ENCODE results near the gene DDX1.
"Not testable (repeated sequence)": the region's sequence is repeated elsewhere in the genome, so short reads cannot be mapped to it uniquely, and the experiment has no call there.

DDX1 gene

DNA sequence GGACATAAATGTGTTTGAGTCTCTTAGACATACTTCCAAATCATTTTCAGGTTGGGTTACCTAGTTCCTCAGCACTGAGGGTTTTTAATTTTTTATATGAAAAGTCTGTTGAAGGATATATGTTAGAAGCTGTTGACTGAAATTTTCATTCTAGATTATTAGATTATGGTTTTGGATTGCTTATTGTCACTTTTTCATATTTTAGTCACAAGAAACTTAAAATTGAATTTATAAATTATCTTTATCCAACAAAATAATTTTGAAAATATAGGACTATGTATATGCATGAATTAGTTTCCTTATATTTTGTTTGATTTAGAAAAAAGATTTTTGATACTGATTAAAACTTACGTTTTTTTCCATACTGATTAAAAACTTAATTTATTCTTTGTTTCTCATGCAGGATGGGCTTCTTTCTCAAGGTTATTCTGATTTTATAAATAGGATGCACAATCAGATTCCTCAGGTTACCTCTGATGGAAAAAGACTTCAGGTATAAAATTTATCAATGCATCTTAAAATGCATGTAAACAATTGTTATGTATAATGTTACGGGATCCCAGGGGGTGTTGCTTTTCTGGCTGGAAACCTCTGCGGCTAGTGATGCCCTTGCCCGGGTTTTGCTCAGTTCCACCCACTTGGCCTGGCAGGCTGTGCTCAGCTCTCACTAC lies 26.2 kb downstream of the DDX1 start:
- H3K4me1 ChIP-seq (ENCODE audit: control insufficient read depth, insufficient read depth, low read length), result no peaks in the 10 kb centered on the region
- H3K9me3 ChIP-seq (ENCODE audit: control insufficient read depth, insufficient read depth, low read length), result no peaks in the 10 kb centered on the region
- H3K36me3 ChIP-seq (ENCODE audit: control insufficient read depth, insufficient read depth, low read length), result peaks cover 14% of the 10 kb centered on the region
- H3K27me3 ChIP-seq (ENCODE audit: control insufficient read depth, insufficient read depth, low read length), result no peaks in the 10 kb centered on the region
- DNase-seq (ENCODE audit: low read depth, low spot score), result no peak
- H3K4me3 ChIP-seq (ENCODE audit: low read length), result no peak overlapping the region
- H3K27ac ChIP-seq (ENCODE audit: low read length), result no peak overlapping the region
- no CpG with 5 or more reads among the region's 4 CpGs for WGBS (ENCODE audit: insufficient coverage, insufficient read length)

DNA sequence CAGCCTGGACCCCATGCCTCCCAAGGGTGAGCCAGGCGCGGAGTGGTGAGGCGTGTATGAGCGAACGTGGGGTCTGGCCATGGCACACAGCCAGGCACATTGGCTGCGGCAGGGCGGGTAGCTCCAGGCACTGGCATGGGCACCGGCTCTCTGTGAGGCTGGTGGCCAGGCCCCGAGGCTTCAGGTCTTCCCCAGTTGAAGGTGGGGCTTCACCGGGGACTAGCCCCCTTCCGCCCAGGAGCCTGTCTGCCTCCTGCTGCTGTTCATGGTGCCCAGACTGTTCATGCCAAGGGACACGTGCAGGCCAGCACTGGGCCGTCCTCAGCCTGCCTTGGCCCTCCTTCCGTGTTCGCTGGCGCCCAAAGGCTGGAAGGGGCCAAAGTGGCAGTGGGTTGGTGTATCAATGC lies 26.8 kb downstream of the DDX1 start:
- Histone ChIP-seq H3K4me3 (ENCODE audit: low read length) (no peak overlapping the region), H3K36me3 (ENCODE audit: control insufficient read depth, insufficient read depth, low read length) (peaks cover 14% of the 10 kb centered on the region), H3K27me3 (ENCODE audit: control insufficient read depth, insufficient read depth, low read length) (no peaks in the 10 kb centered on the region), H3K4me1 (ENCODE audit: control insufficient read depth, insufficient read depth, low read length) (no peaks in the 10 kb centered on the region), H3K27ac (ENCODE audit: low read length) (no peak overlapping the region), H3K9me3 (ENCODE audit: control insufficient read depth, insufficient read depth, low read length) (no peaks in the 10 kb centered on the region)
- no CpG with 5 or more reads among the region's 16 CpGs for WGBS (ENCODE audit: insufficient coverage, insufficient read length)
- DNase-seq (ENCODE audit: low read depth, low spot score), result no peak

DNA sequence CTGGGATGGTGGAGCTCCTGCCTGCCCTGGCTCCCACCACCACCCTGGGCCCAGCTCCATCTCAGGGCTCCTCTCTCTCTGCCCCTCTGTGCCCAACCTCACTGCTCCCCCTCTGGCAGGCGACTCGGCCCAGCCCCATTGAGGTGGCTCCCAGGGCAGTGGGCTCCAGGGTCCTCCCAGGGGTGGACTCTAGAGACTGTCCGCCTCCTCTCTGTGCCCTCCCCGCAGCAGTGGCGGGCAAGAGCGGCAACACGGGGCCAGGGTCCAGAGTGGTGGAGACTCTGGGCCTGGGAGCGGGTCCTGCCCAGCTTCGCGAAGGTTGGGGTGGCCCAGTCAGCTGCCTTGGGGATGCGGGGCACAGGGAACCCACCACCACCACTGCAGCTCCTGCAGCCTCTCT lies 27.4 kb downstream of the DDX1 start:
- no peak overlapping the region for H3K27ac ChIP-seq (ENCODE audit: low read length)
- H3K27me3 ChIP-seq (ENCODE audit: control insufficient read depth, insufficient read depth, low read length), result no peaks in the 10 kb centered on the region
- DNase-seq (ENCODE audit: low read depth, low spot score), result no peak
- H3K9me3 ChIP-seq (ENCODE audit: control insufficient read depth, insufficient read depth, low read length), result no peaks in the 10 kb centered on the region
- no peak overlapping the region for H3K4me3 ChIP-seq (ENCODE audit: low read length)
- H3K36me3 ChIP-seq (ENCODE audit: control insufficient read depth, insufficient read depth, low read length), result peaks cover 14% of the 10 kb centered on the region
- no CpG with 5 or more reads among the region's 11 CpGs for WGBS (ENCODE audit: insufficient coverage, insufficient read length)
- H3K4me1 ChIP-seq (ENCODE audit: control insufficient read depth, insufficient read depth, low read length), result no peaks in the 10 kb centered on the region

DNA sequence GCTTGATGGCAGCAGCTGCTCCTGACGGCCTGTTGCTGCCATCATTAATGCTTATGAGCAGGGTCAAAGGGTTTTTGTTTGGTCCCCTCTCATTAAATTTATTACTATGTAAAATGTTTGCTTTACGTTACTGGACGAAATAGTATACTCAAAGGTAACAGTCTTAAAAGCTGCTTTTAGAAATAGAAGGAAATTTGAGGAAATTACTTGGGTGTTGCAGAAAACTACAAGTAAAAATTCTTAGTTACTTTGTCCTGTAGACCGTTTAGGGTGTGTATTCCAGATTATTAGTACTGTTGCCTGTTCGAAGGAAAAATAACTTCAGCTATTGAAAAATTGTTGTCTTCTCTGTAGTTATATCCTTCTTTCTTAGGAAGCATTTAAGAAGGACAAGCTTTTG lies 27.8 kb downstream of the DDX1 start:
- Histone ChIP-seq H3K27me3 (ENCODE audit: control insufficient read depth, insufficient read depth, low read length) (no peaks in the 10 kb centered on the region), H3K9me3 (ENCODE audit: control insufficient read depth, insufficient read depth, low read length) (no peaks in the 10 kb centered on the region), H3K27ac (ENCODE audit: low read length) (no peak overlapping the region), H3K4me3 (ENCODE audit: low read length) (no peak overlapping the region), H3K36me3 (ENCODE audit: control insufficient read depth, insufficient read depth, low read length) (peaks cover 16% of the 10 kb centered on the region), H3K4me1 (ENCODE audit: control insufficient read depth, insufficient read depth, low read length) (no peaks in the 10 kb centered on the region)
- DNase-seq (ENCODE audit: low read depth, low spot score), result no peak
- WGBS (ENCODE audit: insufficient coverage, insufficient read length), result no CpG with 5 or more reads among the region's 5 CpGs

DNA sequence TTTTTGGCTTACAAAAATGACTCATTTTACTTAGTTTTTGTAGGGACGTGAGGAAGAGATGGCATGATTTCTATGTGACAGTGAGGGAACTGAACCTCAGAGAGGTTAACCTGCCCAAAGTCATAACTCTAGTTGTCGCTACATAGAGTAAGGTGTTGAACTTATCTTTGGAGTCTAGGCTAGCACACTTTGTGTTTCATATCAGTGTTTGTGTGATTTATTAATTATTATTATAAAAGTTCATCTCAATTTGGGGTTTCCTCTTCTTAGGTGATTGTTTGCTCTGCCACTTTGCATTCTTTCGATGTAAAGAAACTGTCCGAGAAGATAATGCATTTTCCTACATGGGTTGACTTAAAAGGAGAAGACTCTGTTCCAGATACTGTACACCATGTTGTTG lies 28.3 kb downstream of the DDX1 start:
- Histone ChIP-seq H3K4me3 (ENCODE audit: low read length) (no peak overlapping the region), H3K27me3 (ENCODE audit: control insufficient read depth, insufficient read depth, low read length) (no peaks in the 10 kb centered on the region), H3K27ac (ENCODE audit: low read length) (no peak overlapping the region), H3K36me3 (ENCODE audit: control insufficient read depth, insufficient read depth, low read length) (peaks cover 18% of the 10 kb centered on the region), H3K9me3 (ENCODE audit: control insufficient read depth, insufficient read depth, low read length) (no peaks in the 10 kb centered on the region), H3K4me1 (ENCODE audit: control insufficient read depth, insufficient read depth, low read length) (no peaks in the 10 kb centered on the region)
- no CpG with 5 or more reads among the region's 4 CpGs for WGBS (ENCODE audit: insufficient coverage, insufficient read length)
- DNase-seq (ENCODE audit: low read depth, low spot score), result no peak

DNA sequence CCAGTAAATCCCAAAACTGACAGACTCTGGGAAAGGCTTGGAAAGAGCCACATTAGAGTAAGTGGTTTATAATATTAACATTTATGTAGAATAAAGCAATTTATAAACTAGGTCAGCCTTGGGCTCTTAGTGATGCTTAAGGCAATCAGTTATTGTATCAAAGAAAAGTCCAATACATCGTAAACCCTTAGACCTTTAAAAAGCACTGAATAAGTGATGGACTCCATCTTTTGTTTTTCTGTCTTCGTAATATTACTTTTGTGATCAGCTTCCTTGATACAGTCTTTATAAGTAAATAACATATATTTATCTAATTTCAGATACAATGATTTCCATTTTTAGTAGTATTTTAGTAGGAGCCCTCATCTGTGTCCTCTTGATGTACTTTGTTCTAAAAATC lies 28.7 kb downstream of the DDX1 start:
- H3K36me3 ChIP-seq (ENCODE audit: control insufficient read depth, insufficient read depth, low read length), result peaks cover 18% of the 10 kb centered on the region
- no peak for DNase-seq (ENCODE audit: low read depth, low spot score)
- no CpG with 5 or more reads among the region's 2 CpGs for WGBS (ENCODE audit: insufficient coverage, insufficient read length)
- H3K27ac ChIP-seq (ENCODE audit: low read length), result no peak overlapping the region
- H3K27me3 ChIP-seq (ENCODE audit: control insufficient read depth, insufficient read depth, low read length), result no peaks in the 10 kb centered on the region
- no peaks in the 10 kb centered on the region for H3K9me3 ChIP-seq (ENCODE audit: control insufficient read depth, insufficient read depth, low read length)
- no peaks in the 10 kb centered on the region for H3K4me1 ChIP-seq (ENCODE audit: control insufficient read depth, insufficient read depth, low read length)
- H3K4me3 ChIP-seq (ENCODE audit: low read length), result no peak overlapping the region

DNA sequence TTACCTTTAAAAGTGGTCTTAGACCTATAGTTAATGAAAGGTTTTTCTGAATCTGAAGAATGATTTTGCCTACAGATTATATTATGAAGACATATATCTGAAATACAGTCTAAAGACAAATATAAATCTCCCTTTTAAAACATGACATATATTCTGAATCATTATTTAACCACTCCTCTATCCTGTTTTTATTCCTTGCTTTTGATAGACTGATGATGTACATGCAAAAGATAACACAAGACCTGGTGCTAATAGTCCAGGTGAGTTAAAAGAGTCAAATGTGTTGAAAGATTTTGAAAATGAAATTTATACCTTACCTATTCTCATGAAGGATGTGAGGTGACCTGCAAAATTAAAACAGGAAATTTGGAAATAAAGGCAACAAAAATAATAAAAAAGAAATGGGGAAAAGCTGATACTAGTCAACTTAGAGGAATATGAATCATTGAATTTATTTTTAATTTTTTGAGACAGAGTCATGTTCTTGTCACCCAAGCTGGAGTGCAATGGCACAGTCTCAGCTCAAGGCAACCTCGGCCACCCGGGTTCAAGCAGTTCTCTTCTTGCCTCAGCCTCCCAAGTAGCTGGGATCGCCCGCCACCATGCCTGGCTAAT lies 29.3 kb downstream of the DDX1 start:
- no peaks in the 10 kb centered on the region for H3K9me3 ChIP-seq (ENCODE audit: control insufficient read depth, insufficient read depth, low read length)
- peaks cover 18% of the 10 kb centered on the region for H3K36me3 ChIP-seq (ENCODE audit: control insufficient read depth, insufficient read depth, low read length)
- DNase-seq (ENCODE audit: low read depth, low spot score), result no peak
- H3K4me3 ChIP-seq (ENCODE audit: low read length), result no peak overlapping the region
- no peak overlapping the region for H3K27ac ChIP-seq (ENCODE audit: low read length)
- no peaks in the 10 kb centered on the region for H3K4me1 ChIP-seq (ENCODE audit: control insufficient read depth, insufficient read depth, low read length)
- no CpG with 5 or more reads among the region's 4 CpGs for WGBS (ENCODE audit: insufficient coverage, insufficient read length)
- no peaks in the 10 kb centered on the region for H3K27me3 ChIP-seq (ENCODE audit: control insufficient read depth, insufficient read depth, low read length)

DNA sequence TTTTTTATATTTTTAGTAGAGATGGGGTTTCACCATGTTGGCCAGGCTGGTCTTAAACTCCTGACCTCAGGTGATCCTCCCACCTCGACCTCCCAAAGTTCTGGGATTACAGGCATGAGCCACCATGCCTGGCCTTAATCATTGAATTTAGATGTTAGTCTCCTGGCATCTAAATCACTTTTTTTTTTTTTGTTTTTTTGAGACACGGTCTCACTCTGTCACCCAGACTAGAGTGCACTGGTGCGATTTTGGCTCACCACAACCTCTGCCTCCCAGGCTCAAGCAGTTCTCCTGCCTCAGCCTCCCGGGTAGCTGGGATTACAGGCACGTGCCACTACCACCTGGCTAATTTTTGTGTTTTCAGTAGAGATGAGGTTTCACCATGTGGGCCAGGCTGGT lies 29.8 kb downstream of the DDX1 start:
- H3K4me1 ChIP-seq (ENCODE audit: control insufficient read depth, insufficient read depth, low read length); H3K27ac ChIP-seq (ENCODE audit: low read length); H3K9me3 ChIP-seq (ENCODE audit: control insufficient read depth, insufficient read depth, low read length); H3K4me3 ChIP-seq (ENCODE audit: low read length); H3K27me3 ChIP-seq (ENCODE audit: control insufficient read depth, insufficient read depth, low read length); DNase-seq (ENCODE audit: low read depth, low spot score): not testable (repeated sequence)
- peaks cover 18% of the 10 kb centered on the region for H3K36me3 ChIP-seq (ENCODE audit: control insufficient read depth, insufficient read depth, low read length)
- no CpG with 5 or more reads among the region's 5 CpGs for whole genome bisulfite sequencing (ENCODE audit: insufficient coverage, insufficient read length)

DNA sequence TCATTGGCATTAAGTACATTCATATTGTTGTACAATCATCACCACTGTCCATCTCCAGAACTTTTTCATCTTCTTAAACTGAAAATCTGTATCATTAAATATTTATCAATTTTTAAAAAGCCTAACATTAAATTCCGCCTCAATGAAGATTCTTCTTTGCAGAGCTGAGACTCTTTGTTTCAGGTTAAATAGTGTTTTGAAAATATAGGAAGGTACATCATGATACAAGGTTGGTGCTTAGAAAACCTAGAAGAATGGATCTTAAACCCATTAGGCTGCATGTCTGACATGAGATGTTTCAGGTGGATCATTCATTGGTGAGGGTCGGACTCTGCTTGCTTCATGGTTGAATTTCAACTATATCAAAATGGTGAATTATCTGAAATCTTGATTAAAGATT lies 30.5 kb downstream of the DDX1 start:
- Histone ChIP-seq H3K27ac (ENCODE audit: low read length) (no peak overlapping the region), H3K27me3 (ENCODE audit: control insufficient read depth, insufficient read depth, low read length) (no peaks in the 10 kb centered on the region), H3K36me3 (ENCODE audit: control insufficient read depth, insufficient read depth, low read length) (peaks cover 18% of the 10 kb centered on the region), H3K4me1 (ENCODE audit: control insufficient read depth, insufficient read depth, low read length) (no peaks in the 10 kb centered on the region), H3K9me3 (ENCODE audit: control insufficient read depth, insufficient read depth, low read length) (no peaks in the 10 kb centered on the region), H3K4me3 (ENCODE audit: low read length) (no peak overlapping the region)
- no CpG with 5 or more reads among the region's 2 CpGs for WGBS (ENCODE audit: insufficient coverage, insufficient read length)
- DNase-seq (ENCODE audit: low read depth, low spot score), result no peak

DNA sequence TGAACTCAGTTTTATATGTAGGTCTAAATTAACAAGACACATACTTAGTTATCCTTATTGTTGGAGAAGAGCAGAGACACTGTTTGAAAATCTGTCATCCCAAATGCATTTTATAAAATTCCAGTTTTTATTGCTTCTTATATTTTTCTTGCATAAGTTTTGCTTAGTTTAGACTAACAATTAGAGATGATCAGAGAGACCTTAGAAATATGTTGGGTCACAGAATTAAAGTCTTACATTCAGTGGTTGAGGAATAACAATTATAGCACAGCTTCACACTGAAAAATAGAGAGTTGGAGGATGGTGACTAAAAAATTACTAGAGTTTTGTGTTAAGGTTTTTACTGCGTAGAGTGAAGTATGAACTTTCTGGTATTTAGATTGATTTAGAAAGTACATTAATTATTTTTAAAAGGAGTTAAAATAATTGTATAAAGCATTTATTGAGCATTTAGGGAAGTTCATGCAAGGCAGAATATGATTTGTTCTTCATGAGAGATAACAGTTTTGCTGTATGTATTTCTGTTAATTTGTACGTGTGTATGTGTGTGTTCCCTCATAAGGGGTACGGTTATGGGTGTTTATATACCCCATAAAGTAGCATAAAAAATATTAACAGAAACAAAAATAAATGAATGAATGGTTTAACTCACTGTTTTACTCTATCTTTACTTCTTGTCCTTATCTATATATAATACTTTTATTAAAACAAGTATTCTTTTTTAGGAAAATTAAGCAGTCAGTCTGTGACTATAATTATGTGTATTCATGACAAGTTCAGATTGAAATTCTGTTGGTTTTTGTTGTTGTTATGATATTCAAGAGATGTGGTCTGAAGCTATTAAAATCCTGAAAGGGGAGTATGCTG lies 31.2 kb downstream of the DDX1 start:
- DNase-seq (ENCODE audit: low read depth, low spot score), result no peak
- Histone ChIP-seq H3K36me3 (ENCODE audit: control insufficient read depth, insufficient read depth, low read length) (peaks cover 21% of the 10 kb centered on the region), H3K4me3 (ENCODE audit: low read length) (no peak overlapping the region), H3K27me3 (ENCODE audit: control insufficient read depth, insufficient read depth, low read length) (no peaks in the 10 kb centered on the region), H3K9me3 (ENCODE audit: control insufficient read depth, insufficient read depth, low read length) (no peaks in the 10 kb centered on the region), H3K27ac (ENCODE audit: low read length) (no peak overlapping the region), H3K4me1 (ENCODE audit: control insufficient read depth, insufficient read depth, low read length) (no peaks in the 10 kb centered on the region)
- 100% methylated on average over 1 of the region's 3 CpGs for WGBS (ENCODE audit: insufficient coverage, insufficient read length)
